HG03457 (cell line): Measurements from ENCODE around the gene ILRUN.
"Not testable (repeated sequence)": the region's sequence is repeated elsewhere in the genome, so short reads cannot be mapped to it uniquely, and the experiment has no call there.

Experiments used
- ATAC-seq: cut with Tn5 transposase; IDR thresholded peaks from one replicate; pipeline ENCODE4 v1.9.1; 2021; ENCODE audit warnings: moderate number of reproducible peaks; ENCODE audit not compliant: unreplicated experiment

The ILRUN gene

DNA sequence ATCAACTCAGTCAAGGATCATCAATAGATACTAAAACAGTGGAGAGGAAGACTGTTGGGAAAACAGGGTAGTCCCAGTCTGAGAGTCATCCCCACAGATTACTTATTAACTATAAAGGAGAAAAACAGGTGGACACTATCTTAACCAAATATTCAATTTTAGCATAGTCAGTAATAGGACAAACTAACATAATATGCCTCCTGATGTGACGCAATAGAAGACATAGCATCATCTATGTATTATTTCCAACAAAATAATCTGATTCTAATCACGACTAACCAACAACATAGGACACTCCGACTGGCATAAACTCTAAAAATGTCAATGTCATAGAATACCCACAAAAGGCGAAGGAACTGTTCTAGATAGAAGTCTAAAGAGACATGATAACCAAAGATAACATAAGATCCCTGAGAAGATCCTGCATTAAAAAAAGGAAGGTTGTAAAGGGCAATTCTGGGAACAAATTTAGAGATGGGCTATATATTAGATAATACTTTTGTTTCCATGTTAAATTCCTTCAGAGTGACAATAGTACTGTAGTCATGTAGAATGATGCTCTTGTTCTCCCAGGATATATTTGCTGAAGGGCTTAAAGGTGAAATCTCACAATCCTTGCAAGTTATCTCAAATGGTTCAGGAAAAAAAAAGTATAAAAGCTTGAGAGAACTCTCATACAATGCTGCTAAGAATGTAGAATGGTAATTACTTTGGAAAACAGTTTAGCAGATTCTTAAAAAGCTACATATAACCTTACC is 28.9 kb downstream of the ILRUN start:
- no peak for ATAC-seq

DNA sequence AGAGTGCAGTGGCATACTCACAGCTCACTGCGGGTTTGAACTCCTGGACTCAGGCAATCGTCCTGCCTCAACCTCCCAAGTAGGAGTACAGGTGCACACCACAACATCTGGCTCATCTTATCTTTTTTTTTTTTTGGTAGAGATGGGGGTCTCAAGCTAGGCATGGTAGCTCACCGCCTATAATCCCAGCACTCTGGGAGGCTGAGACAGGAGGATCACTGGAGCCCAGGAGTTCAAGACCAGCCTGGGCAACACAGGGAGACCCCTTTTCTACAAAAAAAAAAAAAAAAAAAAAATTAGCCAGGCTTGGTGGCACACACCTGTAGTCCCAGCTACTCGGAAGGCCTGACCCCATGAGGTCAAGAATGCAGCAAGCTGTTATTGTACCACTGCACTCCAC is 31.5 kb downstream of the ILRUN start:
- no peak for ATAC-seq

DNA sequence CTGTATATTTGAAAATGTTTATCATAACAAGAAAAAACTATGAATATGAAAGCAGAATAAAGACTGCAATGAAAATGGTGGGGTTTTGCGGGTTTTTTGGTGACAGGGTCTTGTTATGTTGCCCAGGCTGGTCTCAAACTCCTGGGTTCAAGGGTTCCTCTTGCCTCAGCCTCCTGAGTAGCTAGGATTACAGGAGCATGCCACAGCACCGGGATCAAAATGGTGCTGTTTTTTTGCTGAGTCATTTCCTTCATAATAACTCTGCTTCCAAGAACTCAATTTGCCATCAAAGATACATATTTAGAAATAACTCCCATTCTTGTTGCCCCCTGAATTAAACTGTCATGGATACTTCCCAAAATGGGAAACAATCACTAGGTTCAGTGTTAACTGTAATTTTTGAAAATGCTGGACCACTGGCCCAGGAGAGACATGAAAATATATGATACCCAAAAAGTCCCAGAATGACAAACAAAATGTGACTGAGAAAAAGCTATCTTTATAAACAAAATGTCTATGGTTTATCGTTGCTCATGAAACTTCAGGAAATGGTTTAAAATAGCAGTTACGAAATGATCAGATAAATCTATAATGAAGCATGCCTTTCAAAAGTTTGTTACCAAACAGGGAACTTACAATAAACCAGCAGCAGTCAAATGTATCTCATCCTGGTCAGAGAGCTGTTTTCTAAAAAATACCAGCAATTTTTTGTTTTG is 32.2 kb downstream of the ILRUN start:
- ATAC-seq: no peak

DNA sequence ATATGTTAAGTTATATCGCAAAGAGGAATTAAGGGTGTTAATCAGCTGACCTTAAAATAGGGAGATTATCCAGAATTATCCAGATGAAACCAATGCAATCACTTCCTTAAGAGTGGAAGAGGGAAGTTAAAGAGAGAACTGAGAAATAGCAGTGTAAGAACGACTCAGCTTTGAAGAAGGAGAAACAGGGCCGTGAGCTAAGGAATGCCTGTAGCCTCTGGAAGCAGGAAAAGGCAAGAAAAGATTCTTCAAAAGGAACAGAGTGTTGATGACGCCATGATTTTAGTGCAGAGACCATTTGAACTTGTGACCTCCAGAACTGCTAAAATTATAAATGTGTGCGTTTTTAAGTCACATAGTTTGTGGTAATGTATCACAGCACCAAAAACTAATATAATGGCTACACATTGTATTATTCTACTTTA is 32.7 kb downstream of the ILRUN start:
- no peak for ATAC-seq

DNA sequence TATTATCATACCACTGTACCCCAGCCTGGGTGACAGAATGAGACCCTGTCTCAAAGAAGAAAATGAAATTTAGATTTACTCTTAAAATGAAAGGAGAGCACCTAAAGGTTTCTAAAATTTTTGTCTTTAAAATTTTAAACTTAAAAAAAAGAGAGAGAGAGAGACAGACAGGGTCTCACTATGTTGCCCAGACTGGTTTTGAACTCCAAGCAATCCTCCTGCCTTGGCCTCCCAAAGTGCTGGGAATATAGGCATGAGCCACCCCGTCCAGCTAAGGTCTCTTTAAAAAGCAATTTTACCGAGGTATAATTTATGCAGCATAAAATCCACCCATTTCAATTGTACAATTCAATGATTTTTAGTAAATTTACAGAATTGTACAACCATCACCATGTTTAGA is 33.2 kb downstream of the ILRUN start:
- no peak for ATAC-seq

DNA sequence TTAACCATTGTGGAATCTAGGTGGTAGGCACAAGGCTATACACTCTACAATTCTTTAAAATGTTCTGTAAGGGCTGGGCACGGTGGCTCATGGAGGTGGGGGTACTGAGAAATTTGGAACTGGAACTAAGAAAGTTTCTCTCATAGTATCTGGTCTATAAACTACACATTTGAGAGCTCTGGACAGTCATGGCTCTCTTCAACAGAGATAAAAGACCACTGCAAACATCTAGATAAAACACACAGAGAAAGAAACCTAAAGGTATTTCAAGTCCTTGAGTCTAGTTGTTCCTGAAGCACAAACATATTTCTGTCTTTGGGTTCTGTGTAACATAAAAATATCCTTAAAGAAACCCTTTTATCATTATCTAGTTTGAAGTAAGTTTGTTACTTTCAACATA is 35.2 kb downstream of the ILRUN start:
- no peak for ATAC-seq

DNA sequence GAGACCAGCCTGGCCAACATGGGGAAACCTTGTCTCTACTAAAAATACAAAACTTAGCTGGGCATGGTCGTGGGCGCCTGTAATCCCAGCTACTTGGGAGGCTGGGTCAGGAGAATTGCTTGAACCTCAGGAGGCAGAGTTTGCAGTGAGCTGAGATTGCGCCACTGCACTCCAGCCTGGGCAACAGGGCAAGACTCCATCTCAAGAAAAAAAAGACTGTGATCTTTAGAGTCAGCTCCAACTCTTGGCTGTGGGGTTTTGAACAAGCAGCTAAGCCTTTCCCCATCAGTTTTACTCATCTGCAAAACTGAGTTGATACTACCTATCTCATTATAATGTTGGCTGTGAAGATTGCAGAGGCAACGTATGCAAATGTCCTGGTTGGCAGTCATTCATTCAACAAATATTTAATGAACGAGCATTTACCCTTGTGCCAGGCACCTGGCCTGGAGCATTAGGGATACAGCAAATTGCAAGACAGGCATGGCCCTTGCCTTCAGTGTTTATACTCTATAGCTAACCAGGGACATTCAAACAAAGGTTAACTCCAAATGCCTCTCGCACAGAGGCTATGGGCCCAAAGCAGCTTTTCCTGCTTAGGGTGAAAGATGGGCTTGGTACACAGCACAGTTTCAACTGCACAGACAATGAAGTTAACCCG is 37.8 kb downstream of the ILRUN start:
- no peak for ATAC-seq

DNA sequence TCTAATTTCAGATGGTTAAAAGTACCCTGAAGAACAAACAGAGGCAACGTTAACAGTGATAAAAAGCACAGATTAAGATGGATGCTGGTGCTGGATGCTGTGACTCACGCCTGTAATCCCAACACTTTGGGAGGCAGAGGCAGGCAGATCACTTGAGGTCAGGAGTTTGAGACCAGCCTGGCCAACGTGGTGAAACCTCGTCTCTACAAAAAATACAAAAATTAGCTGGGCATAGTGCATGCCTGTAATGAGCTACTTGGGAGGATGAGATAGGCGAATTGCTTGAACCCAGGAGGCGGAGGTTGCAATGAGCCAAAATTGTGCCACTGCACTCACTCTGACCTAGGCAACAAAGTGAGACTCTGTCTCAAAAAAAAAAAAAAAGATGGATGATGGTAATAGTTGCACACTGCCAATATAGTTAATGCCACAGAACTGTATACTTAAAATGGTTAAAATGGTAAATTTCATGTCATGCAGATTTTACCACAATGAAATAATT is 38.5 kb downstream of the ILRUN start:
- not testable (repeated sequence) for ATAC-seq

DNA sequence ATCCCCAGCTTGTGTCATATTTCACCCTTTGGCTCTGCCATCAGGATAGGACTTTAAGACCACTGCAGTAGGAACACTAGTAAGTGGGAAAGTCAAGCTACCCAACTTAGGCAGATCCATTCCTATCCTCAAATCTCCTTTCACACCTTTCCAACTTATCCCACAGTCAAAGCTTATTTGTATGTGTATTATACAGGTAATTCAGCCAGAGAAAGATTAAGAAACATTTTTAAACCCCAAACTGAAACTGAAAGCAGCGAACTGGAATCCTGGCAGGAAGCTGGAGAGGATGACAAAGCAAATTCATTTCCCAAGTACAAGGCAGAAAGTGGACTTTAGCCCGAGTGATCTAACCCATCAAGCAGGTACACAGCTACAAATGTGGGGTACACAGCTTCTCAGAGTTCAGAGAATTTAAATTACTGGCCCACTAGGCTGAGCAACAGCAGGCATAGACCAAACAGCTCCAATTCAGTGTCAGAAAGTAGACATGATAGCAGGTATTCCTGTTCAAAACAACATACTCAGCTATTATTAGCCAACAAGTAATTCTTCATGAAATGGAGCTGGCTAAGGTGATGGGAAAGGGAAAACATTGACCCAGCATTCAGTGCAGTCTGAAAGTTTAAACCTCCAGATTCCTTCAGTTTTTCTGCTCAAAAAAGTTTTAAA is 39.1 kb downstream of the ILRUN start:
- ATAC-seq: no peak

DNA sequence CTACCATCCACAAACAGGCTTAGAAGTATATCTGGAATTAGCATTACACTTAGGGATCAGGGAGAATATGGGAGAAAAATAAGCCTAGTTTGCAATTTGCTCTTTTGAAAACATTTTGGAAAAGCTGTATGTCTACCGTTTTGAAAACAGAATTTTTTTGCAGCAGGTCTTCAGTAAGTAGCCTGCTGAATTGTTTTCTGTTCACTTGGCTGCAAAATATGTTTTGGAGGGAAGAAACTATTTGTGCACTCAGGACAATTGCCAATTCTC is 39.6 kb downstream of the ILRUN start:
- no peak for ATAC-seq

DNA sequence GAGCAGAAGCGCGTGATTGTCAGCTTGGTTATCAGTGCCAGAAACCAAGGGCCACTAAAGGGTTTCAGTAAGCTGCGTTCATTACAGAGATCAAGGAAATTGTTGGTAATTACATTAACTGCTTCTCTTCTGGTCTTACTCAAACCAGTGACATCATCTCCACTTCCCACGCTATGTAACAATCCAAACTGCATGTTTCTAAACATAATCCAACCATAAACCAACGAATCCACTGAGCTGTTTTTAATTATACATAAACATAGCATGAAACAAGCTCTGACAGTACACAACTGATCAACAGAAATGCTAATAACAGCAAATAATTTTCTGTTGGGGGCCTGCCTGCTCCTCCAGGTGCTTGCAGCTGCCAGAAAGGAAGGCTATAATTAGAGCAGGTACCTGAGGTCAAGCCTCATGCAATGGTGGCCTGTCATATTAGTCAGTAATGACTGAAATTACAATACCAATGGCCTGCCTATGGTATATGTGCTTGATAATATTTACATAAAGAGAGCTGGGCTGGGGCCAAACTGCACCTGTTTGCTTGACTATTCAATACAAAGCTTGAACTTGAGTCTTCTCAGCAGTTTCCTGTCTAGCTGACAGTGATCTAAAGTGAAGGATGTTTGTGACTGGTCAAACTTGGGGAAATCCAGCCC is 40.1 kb downstream of the ILRUN start:
- peak; percentile 82 for ATAC-seq

DNA sequence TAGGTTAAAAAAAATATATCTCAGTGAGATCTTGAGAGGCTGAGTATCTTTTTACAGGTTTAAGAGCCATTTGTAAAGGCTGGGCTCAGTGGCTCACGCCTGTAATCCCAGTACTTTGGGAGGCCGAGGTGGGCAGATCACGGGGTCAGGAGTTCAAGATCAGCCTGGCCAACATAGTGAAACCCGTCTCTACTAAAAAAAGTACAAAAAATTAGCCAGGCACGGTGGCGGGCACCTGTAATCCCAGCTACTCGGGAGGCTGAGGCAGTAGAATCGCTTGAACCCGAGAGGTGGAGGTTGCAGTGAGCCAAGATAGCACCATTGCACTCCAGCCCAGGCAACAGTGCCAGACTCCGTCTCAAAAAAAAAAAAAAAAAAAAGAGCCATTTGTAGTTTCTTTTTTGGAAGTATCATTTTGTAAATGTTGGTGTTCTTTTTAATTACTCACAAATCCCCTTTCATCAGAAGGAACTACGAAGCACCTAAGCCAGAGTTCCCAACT is 40.6 kb downstream of the ILRUN start:
- not testable (repeated sequence) for ATAC-seq

DNA sequence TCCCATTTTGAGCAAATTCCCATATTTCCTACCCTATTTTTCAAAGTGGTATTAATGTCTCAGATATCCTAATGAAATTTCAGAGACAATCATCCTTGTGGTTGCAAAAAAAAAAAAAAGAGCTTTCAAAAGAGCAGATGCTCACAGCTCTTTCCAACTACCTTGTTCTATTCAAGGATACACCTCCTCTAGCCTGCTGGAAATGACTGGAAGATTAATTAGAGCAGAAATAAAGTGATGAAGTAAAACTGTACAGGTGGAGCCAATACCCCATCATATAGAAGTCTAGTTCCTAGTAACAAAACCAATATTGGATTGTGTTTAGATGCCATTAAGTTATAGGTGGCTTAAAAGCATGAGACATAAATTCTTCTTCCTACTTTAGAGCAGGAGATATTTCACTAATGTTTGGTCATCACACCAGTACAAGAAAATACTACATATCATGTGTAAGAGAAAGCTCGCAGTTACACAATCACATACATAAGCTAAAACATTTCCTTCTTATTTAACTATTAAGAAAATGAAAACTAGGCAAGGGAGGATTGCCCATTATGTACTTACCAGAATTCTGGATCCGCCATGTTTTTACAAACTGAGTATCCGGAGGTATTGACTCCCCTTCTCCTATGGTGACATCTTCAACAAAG is 42.4 kb downstream of the ILRUN start:
- no peak for ATAC-seq

DNA sequence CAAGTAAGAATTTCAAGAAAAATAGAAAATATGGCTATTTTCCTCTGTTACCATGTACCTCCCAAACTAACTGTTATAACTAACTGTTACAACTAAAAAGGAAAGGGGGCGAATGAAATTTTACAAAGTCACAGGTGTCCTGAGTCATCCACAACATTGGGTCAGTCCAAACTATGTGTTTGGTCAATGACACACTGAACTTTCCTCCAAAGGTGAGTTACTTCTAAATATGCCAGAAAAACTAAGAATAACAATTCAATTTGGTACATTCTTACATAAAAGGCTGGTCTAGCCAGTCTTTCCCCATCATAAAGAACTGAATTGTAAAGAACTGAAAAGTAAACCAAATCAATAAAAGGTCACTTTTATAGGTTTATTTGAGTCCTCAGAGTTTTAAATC is 44.3 kb downstream of the ILRUN start:
- no peak for ATAC-seq

DNA sequence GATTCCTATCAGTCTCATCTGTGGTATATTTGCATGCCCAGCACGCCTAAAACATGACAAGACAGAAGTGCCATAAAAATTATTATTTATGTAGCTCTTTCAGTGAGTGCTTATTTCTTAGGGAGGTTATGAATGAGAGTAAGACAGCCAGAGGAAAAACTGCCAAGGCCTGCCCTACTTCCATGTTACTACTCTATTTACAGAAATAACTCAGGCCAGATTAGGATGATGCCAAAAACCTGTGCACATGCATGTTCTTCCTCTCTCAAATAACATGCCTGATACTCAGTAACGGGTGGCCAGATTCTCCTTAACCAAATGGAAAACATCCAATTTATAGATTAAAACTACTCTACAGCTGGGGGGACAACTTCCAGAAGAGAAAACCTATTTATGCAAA is 45.7 kb downstream of the ILRUN start:
- ATAC-seq: no peak

DNA sequence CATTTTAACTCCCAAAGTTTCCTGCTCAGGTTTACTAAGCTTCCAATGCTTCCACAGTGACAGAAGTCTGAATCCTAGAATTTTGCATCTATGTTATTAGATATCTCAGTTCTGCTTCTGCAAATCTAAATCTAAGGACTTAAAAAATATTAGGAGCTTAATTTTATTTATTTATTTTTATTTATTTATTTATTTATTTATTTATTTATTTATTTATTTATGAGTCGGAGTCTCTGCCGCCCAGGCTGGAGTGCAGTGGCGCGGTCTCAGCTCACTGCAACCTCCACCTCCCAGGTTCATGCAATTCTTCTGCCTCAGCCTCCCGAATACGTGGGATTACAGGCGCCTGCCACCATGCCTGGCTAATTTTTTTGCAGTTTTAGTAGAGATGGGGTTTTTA is 46.3 kb downstream of the ILRUN start:
- ATAC-seq: not testable (repeated sequence)

DNA sequence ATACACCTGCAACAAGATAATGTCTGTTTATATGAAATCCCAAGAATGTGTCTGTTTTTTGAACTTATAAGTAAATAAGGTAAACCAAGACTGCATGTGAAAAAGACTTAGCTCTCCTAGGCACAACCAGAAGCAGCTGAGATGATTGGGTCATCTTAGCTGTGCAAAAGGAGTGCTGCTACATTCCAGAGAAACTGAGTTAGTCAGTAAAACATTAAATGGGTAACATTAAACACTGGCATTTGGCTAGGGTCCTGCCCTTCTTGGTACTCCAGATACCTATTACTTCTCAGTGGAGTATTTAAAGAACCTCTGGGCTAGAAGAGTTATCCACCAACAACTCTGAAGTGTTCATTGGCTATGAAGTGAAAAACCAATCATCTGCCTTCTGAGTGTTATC is 47.8 kb downstream of the ILRUN start:
- ATAC-seq: no peak
